HEK293 (cell line): ENCODE results near the gene ZNF747.

Experiments used
- CTCF ChIA-PET: fragments of 350-600 bp; formaldehyde crosslinking; extraction: SDS; loops from one replicate; lab custom pipeline; 2021; ENCODE audit warnings: antibody characterized with exemption; lab: Yijun Ruan, JAX
- POLR2A ChIA-PET: fragments of 300-600 bp; formaldehyde crosslinking; extraction: SDS; loops from one replicate; lab custom pipeline; 2020; ENCODE audit warnings: antibody characterized with exemption, inconsistent platforms; lab: Yijun Ruan, JAX
- H3K27ac ChIP-seq: fragments of 200-500 bp; sonication (Bioruptor generic); 2 replicates; pipeline ENCODE4 v1.5.1; 2014; ENCODE audit warnings: low read depth, low read length, control low read depth, inconsistent platforms; ENCODE audit errors: extremely low read depth
- H3K36me3 ChIP-seq, 2 experiments: fragments of 200-500 bp in 1 of 2; sonication (Bioruptor generic) in 1 of 2; 1 replicate in 1 of 2; 2 replicates in 1 of 2; pipeline ENCODE4 v1.5.1; 2014 to 2017; ENCODE audit warnings: inconsistent platforms in 2 of 2, low read length in 2 of 2; ENCODE audit not compliant: control insufficient read depth in 2 of 2, insufficient read depth in 1 of 2
- H3K4me1 ChIP-seq: fragments of 200-500 bp; sonication (Bioruptor generic); 2 replicates; pipeline ENCODE4 v1.5.1; 2014; ENCODE audit warnings: mild to moderate bottlenecking, low read length, inconsistent platforms; ENCODE audit not compliant: control insufficient read depth, insufficient read depth
- H3K4me3 ChIP-seq: 2 replicates; pipeline ENCODE4 v1.5.1; 2011; ENCODE audit warnings: low read depth, mild to moderate bottlenecking, control low read depth, low read length, moderate library complexity
- H3K9me3 ChIP-seq: fragments of 200-500 bp; sonication (Bioruptor generic); 2 replicates; pipeline ENCODE4 v1.5.1; 2014; ENCODE audit warnings: low read depth, low read length, inconsistent platforms; ENCODE audit not compliant: control insufficient read depth, insufficient read depth
- AEBP2 ChIP-seq: fragments of 450-650 bp; formaldehyde crosslinking; IDR thresholded peaks from 2 replicates; pipeline ENCODE4 v1.5.1; 2016; ENCODE audit warnings: missing biosample characterization, missing genetic modification characterization, borderline replicate concordance
- GLI4 ChIP-seq: fragments of 450-650 bp; formaldehyde crosslinking; IDR thresholded peaks from 2 replicates; pipeline ENCODE4 v1.5.1; 2016; ENCODE audit warnings: missing biosample characterization, missing genetic modification characterization
- HOXA7 ChIP-seq: sonication (generic); formaldehyde crosslinking; IDR thresholded peaks from 2 replicates; pipeline ENCODE4 v1.8.1; 2022; ENCODE audit warnings: missing genetic modification reagents, borderline replicate concordance
- IKZF3 ChIP-seq: fragments of 450-650 bp; IDR thresholded peaks from 2 replicates; pipeline ENCODE4 v1.5.0; 2018; ENCODE audit warnings: missing biosample characterization, mild to moderate bottlenecking, missing genetic modification characterization, moderate library complexity
- OSR2 ChIP-seq: fragments of 450-650 bp; formaldehyde crosslinking; IDR thresholded peaks from 2 replicates; pipeline ENCODE4 v1.5.1; 2016; ENCODE audit warnings: missing biosample characterization, missing genetic modification characterization
- PRDM2 ChIP-seq: fragments of 450-650 bp; formaldehyde crosslinking; IDR thresholded peaks from 2 replicates; pipeline ENCODE4 v1.5.1; 2016; ENCODE audit warnings: missing biosample characterization, missing genetic modification characterization, borderline replicate concordance
- SP2 ChIP-seq: fragments of 450-650 bp; formaldehyde crosslinking; IDR thresholded peaks from 2 replicates; pipeline ENCODE4 v1.5.1; 2016; ENCODE audit warnings: missing biosample characterization, missing genetic modification characterization
- YY2 ChIP-seq: fragments of 450-650 bp; formaldehyde crosslinking; IDR thresholded peaks from 2 replicates; pipeline ENCODE4 v1.5.1; 2016; ENCODE audit warnings: missing biosample characterization, missing genetic modification characterization
- ZBTB1 ChIP-seq: fragments of 450-650 bp; formaldehyde crosslinking; IDR thresholded peaks from 2 replicates; pipeline ENCODE4 v1.5.1; 2016; ENCODE audit warnings: missing biosample characterization, missing genetic modification characterization
- ZNF19 ChIP-seq: fragments of 450-650 bp; formaldehyde crosslinking; IDR thresholded peaks from 2 replicates; pipeline ENCODE4; 2016; ENCODE audit warnings: missing biosample characterization, missing genetic modification characterization, low read depth
- ZNF214 ChIP-seq: fragments of 450-650 bp; formaldehyde crosslinking; IDR thresholded peaks from 2 replicates; pipeline ENCODE4 v1.5.1; 2017; ENCODE audit warnings: missing biosample characterization, mild to moderate bottlenecking, missing genetic modification characterization, borderline replicate concordance
- ZNF341 ChIP-seq: fragments of 450-650 bp; formaldehyde crosslinking; IDR thresholded peaks from 2 replicates; pipeline ENCODE4; 2016; ENCODE audit warnings: low read depth, missing biosample characterization, missing genetic modification characterization
- ZNF391 ChIP-seq: fragments of 450-650 bp; formaldehyde crosslinking; IDR thresholded peaks from 2 replicates; pipeline ENCODE4 v1.5.1; 2016; ENCODE audit warnings: low read depth, missing biosample characterization, missing genetic modification characterization, borderline replicate concordance
- ZNF404 ChIP-seq: fragments of 450-650 bp; formaldehyde crosslinking; IDR thresholded peaks from 2 replicates; pipeline ENCODE4 v1.5.1; 2017; ENCODE audit warnings: missing biosample characterization, missing genetic modification characterization
- ZNF529 ChIP-seq: fragments of 450-650 bp; formaldehyde crosslinking; IDR thresholded peaks from 2 replicates; pipeline ENCODE4 v1.5.1; 2017; ENCODE audit warnings: missing genetic modification characterization, missing biosample characterization; ENCODE audit not compliant: insufficient replicate concordance
- ZNF658 ChIP-seq: fragments of 450-650 bp; formaldehyde crosslinking; IDR thresholded peaks from 2 replicates; pipeline ENCODE4; 2016; ENCODE audit warnings: missing biosample characterization, missing genetic modification characterization
- TF ChIP-seq, protein P1 (sequence below): fragments of 450-650 bp; formaldehyde crosslinking; IDR thresholded peaks from 2 replicates; pipeline ENCODE4 v1.5.1; 2016; ENCODE audit warnings: missing biosample characterization, missing genetic modification characterization
- TF ChIP-seq, protein P2 (sequence below): fragments of 450-650 bp; formaldehyde crosslinking; IDR thresholded peaks from 2 replicates; pipeline ENCODE4 v1.5.1; 2016; ENCODE audit warnings: missing biosample characterization, missing genetic modification characterization

ZNF747 gene

DNA sequence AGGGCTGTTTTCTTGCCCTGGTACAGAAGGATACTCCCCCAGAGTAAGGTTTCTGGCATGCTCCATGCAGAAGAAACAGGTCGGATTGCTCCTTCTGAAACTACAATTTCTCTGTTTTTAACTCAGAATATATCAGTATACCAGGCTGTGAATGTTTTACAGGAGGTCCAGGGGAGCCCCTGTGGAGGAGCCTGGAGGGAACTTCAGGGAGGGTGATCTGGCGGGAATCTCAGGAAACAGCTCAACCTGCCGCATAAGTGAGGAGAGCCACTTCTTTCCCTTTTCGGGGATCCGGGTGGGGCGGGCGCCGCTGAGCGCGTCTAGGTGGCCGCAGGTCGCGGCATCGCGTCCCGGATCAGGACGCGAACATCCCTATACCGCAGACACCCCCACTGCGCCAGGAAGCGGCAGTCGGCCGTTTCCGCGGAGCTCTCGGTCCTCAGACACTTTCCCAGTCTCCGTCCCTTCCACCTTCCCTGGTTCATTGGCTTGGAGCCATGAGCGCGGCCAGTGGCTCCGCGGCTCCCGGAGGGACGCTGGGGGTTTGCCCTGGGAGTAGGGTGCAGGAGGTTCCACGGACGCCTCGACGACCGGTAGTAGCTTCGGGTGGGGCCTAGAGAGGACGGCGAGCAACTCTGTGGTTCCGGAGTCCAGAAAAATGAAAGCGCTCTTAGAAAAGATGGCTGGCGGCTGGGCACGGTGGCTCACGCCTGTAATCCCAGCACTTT, 26.6 kb upstream of the ZNF747 start:
- H3K4me3 ChIP-seq: no peak overlapping the region
- peaks cover 2% of the 10 kb centered on the region; the same call in 1 of the 2 replicates for H3K4me1 ChIP-seq
- peaks cover 0 to 2% of the 10 kb centered on the region in 2 experiments; a peak in 1 of 3 replicates for H3K36me3 ChIP-seq
- TF ChIP-seq ZNF341: peak; percentile 55
- TF ChIP-seq, protein P1, sequence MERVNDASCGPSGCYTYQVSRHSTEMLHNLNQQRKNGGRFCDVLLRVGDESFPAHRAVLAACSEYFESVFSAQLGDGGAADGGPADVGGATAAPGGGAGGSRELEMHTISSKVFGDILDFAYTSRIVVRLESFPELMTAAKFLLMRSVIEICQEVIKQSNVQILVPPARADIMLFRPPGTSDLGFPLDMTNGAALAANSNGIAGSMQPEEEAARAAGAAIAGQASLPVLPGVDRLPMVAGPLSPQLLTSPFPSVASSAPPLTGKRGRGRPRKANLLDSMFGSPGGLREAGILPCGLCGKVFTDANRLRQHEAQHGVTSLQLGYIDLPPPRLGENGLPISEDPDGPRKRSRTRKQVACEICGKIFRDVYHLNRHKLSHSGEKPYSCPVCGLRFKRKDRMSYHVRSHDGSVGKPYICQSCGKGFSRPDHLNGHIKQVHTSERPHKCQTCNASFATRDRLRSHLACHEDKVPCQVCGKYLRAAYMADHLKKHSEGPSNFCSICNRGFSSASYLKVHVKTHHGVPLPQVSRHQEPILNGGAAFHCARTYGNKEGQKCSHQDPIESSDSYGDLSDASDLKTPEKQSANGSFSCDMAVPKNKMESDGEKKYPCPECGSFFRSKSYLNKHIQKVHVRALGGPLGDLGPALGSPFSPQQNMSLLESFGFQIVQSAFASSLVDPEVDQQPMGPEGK (tag by site-specific recombination): no peak
- TF ChIP-seq ZNF214 (tag by site-specific recombination): no peak
- TF ChIP-seq, all 188 proteins: peak for 1
- H3K9me3 ChIP-seq: no peaks in the 10 kb centered on the region
- POLR2A ChIA-PET: interaction anchor here (0.8 to 1.0 kb wide), 3 partner anchors 10 to 73 kb away, joined by 3 read pairs; partner anchors contain the start of gene ZNF688
- no peak overlapping the region for H3K27ac ChIP-seq
- CTCF ChIA-PET: interaction anchor here (0.5 to 0.7 kb wide), 2 partner anchors 37 to 54 kb away, joined by 3 read pairs; no protein-coding TSS in a partner anchor

DNA sequence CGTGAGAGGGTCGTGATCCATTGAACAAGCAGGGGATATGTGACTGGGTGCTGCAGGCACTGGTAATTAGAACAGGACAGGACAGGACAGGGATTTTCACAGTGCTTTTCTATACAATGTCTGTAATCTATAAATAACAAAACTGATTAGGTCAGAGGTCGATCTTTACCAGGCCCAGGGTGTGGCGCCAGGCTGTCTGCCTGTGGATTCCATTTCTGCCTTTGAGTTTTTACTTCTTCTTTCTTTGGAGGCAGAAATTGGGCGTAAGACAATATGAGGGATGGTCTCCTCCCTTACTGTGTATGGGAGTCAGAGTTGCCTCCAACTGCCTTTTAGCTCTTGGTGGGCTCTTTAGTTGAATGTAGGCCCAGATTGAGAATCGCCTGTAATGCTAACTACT, 25.0 kb upstream of the ZNF747 start:
- peaks cover 2 to 17% of the 10 kb centered on the region in 2 experiments; a peak in 2 of 3 replicates for H3K36me3 ChIP-seq
- ChIA-PET POLR2A (interaction anchor here (2.9 kb wide), 1 partner anchor 12 kb away, joined by 69 read pairs; the partner anchor contains the start of gene ZNF688), CTCF (interaction anchor here (1.5 kb wide), 1 partner anchor 38 kb away, joined by 6 read pairs; no protein-coding TSS in a partner anchor)
- H3K4me3 ChIP-seq: no peak overlapping the region
- peaks cover 2% of the 10 kb centered on the region; the same call in 1 of the 2 replicates for H3K4me1 ChIP-seq
- no peak for TF ChIP-seq ZNF529
- no peak for TF ChIP-seq ZBTB1 (tag by site-specific recombination)
- TF ChIP-seq PRDM2 (tag by site-specific recombination): no peak
- TF ChIP-seq AEBP2 (tag by site-specific recombination): no peak
- TF ChIP-seq YY2 (tag by site-specific recombination): no peak
- TF ChIP-seq GLI4 (tag by site-specific recombination): no peak
- no peak for TF ChIP-seq HOXA7 (CRISPR knock-in tag)
- TF ChIP-seq ZNF658 (tag by site-specific recombination): no peak
- TF ChIP-seq ZNF404 (tag by site-specific recombination): no peak
- no peak for TF ChIP-seq ZNF391 (tag by site-specific recombination)
- TF ChIP-seq IKZF3: no peak
- TF ChIP-seq OSR2 (tag by site-specific recombination): no peak
- TF ChIP-seq, protein P2, sequence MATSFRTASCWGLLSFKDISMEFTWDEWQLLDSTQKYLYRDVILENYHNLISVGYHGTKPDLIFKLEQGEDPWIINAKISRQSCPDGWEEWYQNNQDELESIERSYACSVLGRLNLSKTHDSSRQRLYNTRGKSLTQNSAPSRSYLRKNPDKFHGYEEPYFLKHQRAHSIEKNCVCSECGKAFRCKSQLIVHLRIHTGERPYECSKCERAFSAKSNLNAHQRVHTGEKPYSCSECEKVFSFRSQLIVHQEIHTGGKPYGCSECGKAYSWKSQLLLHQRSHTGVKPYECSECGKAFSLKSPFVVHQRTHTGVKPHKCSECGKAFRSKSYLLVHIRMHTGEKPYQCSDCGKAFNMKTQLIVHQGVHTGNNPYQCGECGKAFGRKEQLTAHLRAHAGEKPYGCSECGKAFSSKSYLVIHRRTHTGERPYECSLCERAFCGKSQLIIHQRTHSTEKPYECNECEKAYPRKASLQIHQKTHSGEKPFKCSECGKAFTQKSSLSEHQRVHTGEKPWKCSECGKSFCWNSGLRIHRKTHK (tag by site-specific recombination): no peak
- TF ChIP-seq SP2 (tag by site-specific recombination): no peak
- no peak for TF ChIP-seq ZNF19 (tag by site-specific recombination)
- no peak overlapping the region for H3K27ac ChIP-seq
- H3K9me3 ChIP-seq: no peaks in the 10 kb centered on the region
